ENCODE results near the gene EXOSC10. TPM values are rescaled to one million over a fixed set of nuclear protein-coding genes. Genes with fewer than 3 reads are reported as not detected.
"Not testable (repeated sequence)": the region's sequence is repeated elsewhere in the genome, so short reads cannot be mapped to it uniquely, and the experiment has no call there.

EXOSC10 gene
- total RNA-seq, 1 donor from 2014 or later = 28.2 TPM

- H3K9ac ChIP-seq (ENCODE audit: low read depth in 1 of 3, low read length in 3 of 3) = no peak overlapping the region
- H3K4me1 ChIP-seq (ENCODE audit: control insufficient read depth in 3 of 3, insufficient read depth in 3 of 3, low read length in 3 of 3) = no peaks in the 10 kb centered on the region
- no peak overlapping the region for H3K4me3 ChIP-seq (ENCODE audit: low read length in 3 of 3)
- H3K9me3 ChIP-seq (ENCODE audit: control insufficient read depth in 3 of 3, low read length in 3 of 3) = no peaks in the 10 kb centered on the region
- H3K36me3 ChIP-seq (ENCODE audit: control insufficient read depth in 3 of 3, insufficient read depth in 3 of 3, low read length in 3 of 3) = peaks cover 52 to 57% (median 55%) of the 10 kb centered on the region in 3 donors
- H3K27ac ChIP-seq (ENCODE audit: low read depth, low read length) = no peak overlapping the region
- no peaks in the 10 kb centered on the region for H3K27me3 ChIP-seq (ENCODE audit: control insufficient read depth in 3 of 3, insufficient read depth in 3 of 3, low read length in 3 of 3)
These were observed 18.7 kb downstream of the EXOSC10 start for GRCh38 chr1:11080931-11081330.

- Histone ChIP-seq H3K4me1 (ENCODE audit: control insufficient read depth in 3 of 3, insufficient read depth in 3 of 3, low read length in 3 of 3) (no peaks in the 10 kb centered on the region), H3K4me3 (ENCODE audit: low read length in 3 of 3) (no peak overlapping the region), H3K27ac (ENCODE audit: low read depth, low read length) (no peak overlapping the region), H3K9ac (ENCODE audit: low read depth in 1 of 3, low read length in 3 of 3) (no peak overlapping the region), H3K27me3 (ENCODE audit: control insufficient read depth in 3 of 3, insufficient read depth in 3 of 3, low read length in 3 of 3) (no peaks in the 10 kb centered on the region), H3K9me3 (ENCODE audit: control insufficient read depth in 3 of 3, low read length in 3 of 3) (no peaks in the 10 kb centered on the region), H3K36me3 (ENCODE audit: control insufficient read depth in 3 of 3, insufficient read depth in 3 of 3, low read length in 3 of 3) (peaks cover 69 to 77% (median 73%) of the 10 kb centered on the region in 3 donors)
These were observed 21.0 kb downstream of the EXOSC10 start for GRCh38 chr1:11078631-11079030.

- not testable (repeated sequence) for H3K9me3 ChIP-seq (ENCODE audit: control insufficient read depth in 3 of 3, low read length in 3 of 3); H3K4me3 ChIP-seq (ENCODE audit: low read length in 3 of 3); H3K27ac ChIP-seq (ENCODE audit: low read depth, low read length); H3K27me3 ChIP-seq (ENCODE audit: control insufficient read depth in 3 of 3, insufficient read depth in 3 of 3, low read length in 3 of 3); H3K4me1 ChIP-seq (ENCODE audit: control insufficient read depth in 3 of 3, insufficient read depth in 3 of 3, low read length in 3 of 3); H3K9ac ChIP-seq (ENCODE audit: low read depth in 1 of 3, low read length in 3 of 3)
- peaks cover 78 to 90% (median 82%) of the 10 kb centered on the region in 3 donors for H3K36me3 ChIP-seq (ENCODE audit: control insufficient read depth in 3 of 3, insufficient read depth in 3 of 3, low read length in 3 of 3)
These were observed 26.3 kb downstream of the EXOSC10 start for GRCh38 chr1:11073398-11073797.

GRCh38 chr1:11072216-11072917 lies 27.3 kb downstream of the EXOSC10 start:
- Histone ChIP-seq H3K4me3 (ENCODE audit: low read length in 3 of 3) (no peak overlapping the region), H3K27ac (ENCODE audit: low read depth, low read length) (no peak overlapping the region), H3K9ac (ENCODE audit: low read depth in 1 of 3, low read length in 3 of 3) (peak overlapping the region in 1 of 3 donors; percentile 33), H3K36me3 (ENCODE audit: control insufficient read depth in 3 of 3, insufficient read depth in 3 of 3, low read length in 3 of 3) (peaks cover 82 to 93% (median 86%) of the 10 kb centered on the region in 3 donors), H3K9me3 (ENCODE audit: control insufficient read depth in 3 of 3, low read length in 3 of 3) (no peaks in the 10 kb centered on the region), H3K27me3 (ENCODE audit: control insufficient read depth in 3 of 3, insufficient read depth in 3 of 3, low read length in 3 of 3) (no peaks in the 10 kb centered on the region), H3K4me1 (ENCODE audit: control insufficient read depth in 3 of 3, insufficient read depth in 3 of 3, low read length in 3 of 3) (no peaks in the 10 kb centered on the region)

- no peak overlapping the region for H3K9ac ChIP-seq (ENCODE audit: low read depth in 1 of 3, low read length in 3 of 3)
- H3K4me1 ChIP-seq (ENCODE audit: control insufficient read depth in 3 of 3, insufficient read depth in 3 of 3, low read length in 3 of 3) = no peaks in the 10 kb centered on the region
- H3K4me3 ChIP-seq (ENCODE audit: low read length in 3 of 3) = no peak overlapping the region
- H3K27ac ChIP-seq (ENCODE audit: low read depth, low read length) = no peak overlapping the region
- H3K9me3 ChIP-seq (ENCODE audit: control insufficient read depth in 3 of 3, low read length in 3 of 3) = no peaks in the 10 kb centered on the region
- peaks cover 77 to 89% (median 82%) of the 10 kb centered on the region in 3 donors for H3K36me3 ChIP-seq (ENCODE audit: control insufficient read depth in 3 of 3, insufficient read depth in 3 of 3, low read length in 3 of 3)
- H3K27me3 ChIP-seq (ENCODE audit: control insufficient read depth in 3 of 3, insufficient read depth in 3 of 3, low read length in 3 of 3) = no peaks in the 10 kb centered on the region
These were observed 28.0 kb downstream of the EXOSC10 start for GRCh38 chr1:11071463-11072215.

GRCh38 chr1:11070876-11071275 lies 28.8 kb downstream of the EXOSC10 start:
- no peak overlapping the region for H3K9ac ChIP-seq (ENCODE audit: low read depth in 1 of 3, low read length in 3 of 3)
- H3K27ac ChIP-seq (ENCODE audit: low read depth, low read length) = no peak overlapping the region
- no peaks in the 10 kb centered on the region for H3K4me1 ChIP-seq (ENCODE audit: control insufficient read depth in 3 of 3, insufficient read depth in 3 of 3, low read length in 3 of 3)
- H3K27me3 ChIP-seq (ENCODE audit: control insufficient read depth in 3 of 3, insufficient read depth in 3 of 3, low read length in 3 of 3) = no peaks in the 10 kb centered on the region
- no peaks in the 10 kb centered on the region for H3K9me3 ChIP-seq (ENCODE audit: control insufficient read depth in 3 of 3, low read length in 3 of 3)
- no peak overlapping the region for H3K4me3 ChIP-seq (ENCODE audit: low read length in 3 of 3)
- peaks cover 74 to 88% (median 81%) of the 10 kb centered on the region in 3 donors for H3K36me3 ChIP-seq (ENCODE audit: control insufficient read depth in 3 of 3, insufficient read depth in 3 of 3, low read length in 3 of 3)

- Histone ChIP-seq H3K36me3 (ENCODE audit: control insufficient read depth in 3 of 3, insufficient read depth in 3 of 3, low read length in 3 of 3) (peaks cover 64 to 78% (median 74%) of the 10 kb centered on the region in 3 donors), H3K4me1 (ENCODE audit: control insufficient read depth in 3 of 3, insufficient read depth in 3 of 3, low read length in 3 of 3) (no peaks in the 10 kb centered on the region), H3K4me3 (ENCODE audit: low read length in 3 of 3) (no peak overlapping the region), H3K27ac (ENCODE audit: low read depth, low read length) (no peak overlapping the region), H3K27me3 (ENCODE audit: control insufficient read depth in 3 of 3, insufficient read depth in 3 of 3, low read length in 3 of 3) (no peaks in the 10 kb centered on the region), H3K9me3 (ENCODE audit: control insufficient read depth in 3 of 3, low read length in 3 of 3) (no peaks in the 10 kb centered on the region), H3K9ac (ENCODE audit: low read depth in 1 of 3, low read length in 3 of 3) (no peak overlapping the region)
These were observed 30.8 kb downstream of the EXOSC10 start for GRCh38 chr1:11068600-11069473.

- Histone ChIP-seq H3K4me3 (ENCODE audit: low read length in 3 of 3) (no peak overlapping the region), H3K4me1 (ENCODE audit: control insufficient read depth in 3 of 3, insufficient read depth in 3 of 3, low read length in 3 of 3) (no peaks in the 10 kb centered on the region), H3K27ac (ENCODE audit: low read depth, low read length) (no peak overlapping the region), H3K27me3 (ENCODE audit: control insufficient read depth in 3 of 3, insufficient read depth in 3 of 3, low read length in 3 of 3) (no peaks in the 10 kb centered on the region), H3K9me3 (ENCODE audit: control insufficient read depth in 3 of 3, low read length in 3 of 3) (no peaks in the 10 kb centered on the region), H3K36me3 (ENCODE audit: control insufficient read depth in 3 of 3, insufficient read depth in 3 of 3, low read length in 3 of 3) (peaks cover 61 to 74% (median 74%) of the 10 kb centered on the region in 3 donors), H3K9ac (ENCODE audit: low read depth in 1 of 3, low read length in 3 of 3) (no peak overlapping the region)
These were observed 31.7 kb downstream of the EXOSC10 start for GRCh38 chr1:11067716-11068599.

GRCh38 chr1:11065796-11066195 lies 33.9 kb downstream of the EXOSC10 start:
- no peaks in the 10 kb centered on the region for H3K27me3 ChIP-seq (ENCODE audit: control insufficient read depth in 3 of 3, insufficient read depth in 3 of 3, low read length in 3 of 3)
- H3K9me3 ChIP-seq (ENCODE audit: control insufficient read depth in 3 of 3, low read length in 3 of 3) = no peaks in the 10 kb centered on the region
- H3K4me3 ChIP-seq (ENCODE audit: low read length in 3 of 3) = no peak overlapping the region
- H3K9ac ChIP-seq (ENCODE audit: low read depth in 1 of 3, low read length in 3 of 3) = no peak overlapping the region
- peaks cover 42 to 54% (median 54%) of the 10 kb centered on the region in 3 donors for H3K36me3 ChIP-seq (ENCODE audit: control insufficient read depth in 3 of 3, insufficient read depth in 3 of 3, low read length in 3 of 3)
- H3K4me1 ChIP-seq (ENCODE audit: control insufficient read depth in 3 of 3, insufficient read depth in 3 of 3, low read length in 3 of 3) = peaks cover 2 to 12% (median 3%) of the 10 kb centered on the region in 3 donors
- H3K27ac ChIP-seq (ENCODE audit: low read depth, low read length) = no peak overlapping the region

Data from skeletal muscle tissue (tissue), 4 donors.